GM18858 (cell line): ENCODE measurements around the gene ST6GALNAC1.

Experiments used
- ATAC-seq: cut with Tn5 transposase; IDR thresholded peaks from one replicate; pipeline ENCODE4 v1.9.1; 2021; ENCODE audit not compliant: unreplicated experiment

The ST6GALNAC1 gene

DNA sequence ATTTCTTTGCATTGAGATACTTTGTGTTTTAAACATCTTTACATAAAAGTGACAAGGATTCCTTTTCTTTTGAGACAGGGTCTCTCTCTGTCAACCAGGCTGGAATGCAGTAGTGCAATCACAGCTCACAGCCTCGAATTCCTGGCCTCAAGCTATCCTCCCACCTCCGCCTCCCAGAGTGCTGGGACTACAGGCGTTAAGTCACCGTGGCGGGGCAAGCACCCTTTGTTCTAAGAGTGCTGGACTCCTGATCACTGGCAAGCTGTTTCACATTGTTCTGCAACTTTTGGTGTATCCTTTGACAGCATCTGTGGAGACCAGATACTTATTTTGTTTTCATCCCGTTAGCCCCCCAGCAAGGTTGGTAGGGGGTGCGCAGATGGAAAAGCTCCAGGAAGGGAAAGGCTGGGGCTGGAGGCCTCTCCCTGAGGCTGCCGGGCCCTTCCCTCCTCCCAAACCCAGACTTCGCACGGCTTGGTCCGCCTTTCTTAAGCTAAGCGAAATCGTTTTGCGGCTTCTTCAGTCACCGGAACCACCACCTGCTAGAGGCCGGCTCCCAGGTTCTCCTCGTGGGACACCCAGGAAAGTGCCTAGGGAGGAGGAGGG, 59.0 kb downstream of the ST6GALNAC1 start:
- no peak for ATAC-seq

DNA sequence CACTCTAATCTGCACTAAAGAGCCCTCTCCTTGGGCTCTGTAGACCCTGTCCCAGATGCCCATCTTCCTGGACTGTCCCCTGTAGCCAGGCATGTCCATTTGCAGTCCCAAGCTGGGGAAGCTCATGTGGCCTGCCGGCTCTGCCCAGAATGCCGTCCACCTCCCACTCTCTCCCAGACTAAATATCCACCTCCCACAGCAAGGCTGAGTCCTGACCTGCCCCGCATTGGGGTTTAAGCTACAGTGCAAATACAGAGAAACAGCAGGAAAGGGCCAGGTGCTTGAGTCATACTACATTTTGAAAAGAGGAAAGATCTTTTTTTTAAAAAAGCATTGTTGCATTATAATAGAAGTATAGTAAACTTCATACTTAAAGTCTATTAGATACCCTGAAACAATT, 60.9 kb downstream of the ST6GALNAC1 start:
- ATAC-seq: no peak

DNA sequence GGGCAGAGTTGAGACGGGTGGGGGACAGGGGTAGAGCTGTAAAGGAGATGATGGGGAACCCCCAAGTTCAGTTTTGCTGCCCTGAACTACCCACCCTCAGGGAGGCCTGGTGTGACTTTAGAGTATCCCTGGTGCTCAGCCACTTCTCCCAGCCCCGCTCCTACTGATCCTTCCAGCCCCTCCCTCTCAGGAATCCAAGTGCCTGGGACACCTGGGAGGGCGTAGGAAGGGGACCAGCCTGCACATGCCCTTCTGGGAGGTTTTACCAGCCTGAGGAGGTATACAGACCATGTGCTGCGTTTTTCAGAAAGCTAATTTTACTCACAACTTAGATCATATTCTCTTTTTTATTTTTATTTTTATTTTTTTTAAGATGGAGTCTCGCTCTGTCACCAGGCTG, 62.0 kb downstream of the ST6GALNAC1 start:
- ATAC-seq: no peak

DNA sequence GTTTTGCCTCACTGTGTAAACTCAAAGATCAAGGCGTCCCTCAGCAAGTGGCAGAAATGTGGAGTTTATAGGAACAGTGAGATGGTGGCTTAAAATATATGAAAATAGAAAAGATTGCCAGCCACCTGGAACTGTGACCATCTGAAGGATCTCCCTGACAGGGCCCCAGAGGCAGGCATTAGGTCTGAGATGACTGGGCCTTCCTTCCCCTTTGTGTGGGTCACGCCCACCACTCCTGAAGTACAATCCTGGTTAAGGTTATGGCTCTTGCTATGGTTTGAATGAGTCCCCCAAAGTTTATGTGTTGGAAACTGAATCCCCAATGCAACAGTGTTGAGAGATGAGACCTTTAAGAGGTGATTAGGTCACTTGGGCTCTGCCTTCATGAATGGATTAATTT, 64.3 kb downstream of the ST6GALNAC1 start:
- ATAC-seq: no peak

DNA sequence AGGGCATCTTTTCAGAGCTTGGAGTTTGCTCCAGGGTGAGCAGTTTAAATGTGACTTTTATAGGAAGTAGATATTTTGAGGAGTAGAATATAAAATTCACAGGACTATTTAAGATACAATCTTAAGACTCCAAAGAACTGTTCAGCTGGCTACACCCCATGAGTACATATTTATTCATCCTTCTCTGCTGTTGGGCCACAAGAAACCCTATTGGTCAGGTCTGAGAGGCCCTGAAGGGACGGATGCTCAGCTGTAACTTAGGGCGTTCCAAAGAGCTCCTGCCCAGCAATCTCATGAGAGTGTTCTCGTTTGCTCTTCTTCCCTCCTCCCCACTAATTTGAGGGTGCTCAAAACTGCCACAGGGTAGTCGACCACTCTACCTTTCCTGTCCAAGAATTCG, 65.2 kb downstream of the ST6GALNAC1 start:
- ATAC-seq: no peak

DNA sequence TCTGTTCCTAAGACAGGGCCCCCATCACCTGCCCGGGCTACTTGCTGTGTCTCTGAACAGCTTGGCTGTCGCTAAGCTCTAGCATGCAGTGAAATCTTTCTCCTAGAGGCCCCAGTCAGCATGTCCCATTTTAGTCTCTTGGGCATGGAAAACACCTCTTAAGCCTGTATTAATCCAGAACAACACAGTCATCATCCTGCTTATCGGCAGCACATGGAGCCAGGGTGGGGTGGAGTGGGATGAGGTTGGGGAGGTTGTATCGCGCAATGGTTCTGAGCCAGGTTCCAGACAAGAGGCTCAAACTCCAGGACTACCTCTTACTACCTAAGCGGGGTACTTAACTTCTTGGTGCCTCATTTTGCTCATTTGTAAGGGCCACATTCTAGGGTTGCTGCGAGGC, 65.7 kb downstream of the ST6GALNAC1 start:
- no peak for ATAC-seq

DNA sequence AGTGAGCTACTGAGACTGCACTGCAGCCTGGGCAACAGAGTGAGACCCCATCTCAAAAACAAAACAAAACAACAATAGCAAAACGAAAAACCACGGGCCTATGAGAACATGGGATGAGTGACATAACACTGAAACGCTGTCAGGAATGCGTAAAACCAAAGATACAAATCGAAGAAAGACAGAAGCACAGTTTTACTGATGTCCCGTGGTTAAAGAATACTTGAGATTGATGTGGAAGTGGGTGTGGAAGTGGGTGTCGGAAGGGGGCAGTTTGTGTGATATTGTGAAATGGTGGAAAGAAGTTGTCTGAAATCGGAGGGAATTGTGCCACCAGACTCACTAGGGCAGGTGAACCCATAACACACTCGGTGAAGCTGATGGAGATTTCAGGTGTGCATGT, 67.4 kb downstream of the ST6GALNAC1 start:
- no peak for ATAC-seq

DNA sequence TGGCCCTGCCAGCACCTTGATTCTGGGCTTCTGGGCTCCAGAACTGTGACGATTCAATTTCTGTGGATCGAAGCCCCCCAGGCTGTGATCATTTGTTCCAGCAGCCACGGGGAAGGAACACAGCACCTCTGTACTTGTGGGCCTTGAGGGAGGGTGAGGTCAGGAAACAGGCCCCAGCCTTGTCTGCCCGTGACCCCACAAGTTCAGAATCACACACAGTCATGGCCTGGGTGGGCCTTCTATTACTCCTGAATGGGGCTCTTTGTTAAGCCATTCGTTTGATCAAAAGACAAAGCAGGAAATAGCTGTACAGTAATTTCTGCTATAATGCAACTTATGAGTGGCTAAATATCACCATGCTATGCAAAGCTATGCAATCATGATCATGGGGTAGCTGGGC, 68.0 kb downstream of the ST6GALNAC1 start:
- ATAC-seq: no peak
